Lower leg skin (tissue), 4 donors: ENCODE results near the gene MOV10. TPM values are rescaled to one million over a fixed set of nuclear protein-coding genes. Genes with fewer than 3 reads are reported as not detected.

Source experiments
- DNase-seq, 2 donors: peaks; one replicate each; pipeline ENCODE4 v3.0.0-alpha.2; 2019; ENCODE audit warnings: low spot score in 2 of 2
- H3K4me3 ChIP-seq: fragments of 200-600 bp; sonication (generic); 2 replicates; pipeline ENCODE4 v1.5.1; 2017; ENCODE audit warnings: mild to moderate bottlenecking, low read depth; ENCODE audit not compliant: poor library complexity, severe bottlenecking
- POLR2A ChIP-seq, 2 donors: fragments of 450-650 bp; IDR thresholded peaks; one replicate each; pipeline ENCODE4 v1.6.1; 2016 to 2017; ENCODE audit warnings: antibody characterized with exemption in 2 of 2, mild to moderate bottlenecking in 1 of 2, moderate library complexity in 1 of 2
- WGBS, 2 donors: methylation state at CpG; one replicate each; pipeline ENCODE4 v1.1.5; 2018; 5-methylcytosine and 5-hydroxymethylcytosine counted together
- intact Hi-C: fragments of 100-400 bp; cut with DNase I; formaldehyde crosslinking; loops from one replicate; pipeline ENCODE4 v1.15.0; 2023; ENCODE audit warnings: low total_unique reads
- total RNA-seq, 4 donors: library from RNA; depleted of rRNA; stranded (reverse); fragments of >200 nt; gene quantifications; one replicate each; pipeline ENCODE4 v1.1.0, GENCODE V29; 2016
- TF ChIP-seq, protein P1 (sequence below), 3 donors: fragments of 450-650 bp; IDR thresholded peaks; one replicate each; pipeline ENCODE4 v1.5.1; 2016; ENCODE audit warnings: antibody characterized with exemption in 3 of 3, mild to moderate bottlenecking in 3 of 3, moderate library complexity in 2 of 3

The MOV10 gene, protein sequence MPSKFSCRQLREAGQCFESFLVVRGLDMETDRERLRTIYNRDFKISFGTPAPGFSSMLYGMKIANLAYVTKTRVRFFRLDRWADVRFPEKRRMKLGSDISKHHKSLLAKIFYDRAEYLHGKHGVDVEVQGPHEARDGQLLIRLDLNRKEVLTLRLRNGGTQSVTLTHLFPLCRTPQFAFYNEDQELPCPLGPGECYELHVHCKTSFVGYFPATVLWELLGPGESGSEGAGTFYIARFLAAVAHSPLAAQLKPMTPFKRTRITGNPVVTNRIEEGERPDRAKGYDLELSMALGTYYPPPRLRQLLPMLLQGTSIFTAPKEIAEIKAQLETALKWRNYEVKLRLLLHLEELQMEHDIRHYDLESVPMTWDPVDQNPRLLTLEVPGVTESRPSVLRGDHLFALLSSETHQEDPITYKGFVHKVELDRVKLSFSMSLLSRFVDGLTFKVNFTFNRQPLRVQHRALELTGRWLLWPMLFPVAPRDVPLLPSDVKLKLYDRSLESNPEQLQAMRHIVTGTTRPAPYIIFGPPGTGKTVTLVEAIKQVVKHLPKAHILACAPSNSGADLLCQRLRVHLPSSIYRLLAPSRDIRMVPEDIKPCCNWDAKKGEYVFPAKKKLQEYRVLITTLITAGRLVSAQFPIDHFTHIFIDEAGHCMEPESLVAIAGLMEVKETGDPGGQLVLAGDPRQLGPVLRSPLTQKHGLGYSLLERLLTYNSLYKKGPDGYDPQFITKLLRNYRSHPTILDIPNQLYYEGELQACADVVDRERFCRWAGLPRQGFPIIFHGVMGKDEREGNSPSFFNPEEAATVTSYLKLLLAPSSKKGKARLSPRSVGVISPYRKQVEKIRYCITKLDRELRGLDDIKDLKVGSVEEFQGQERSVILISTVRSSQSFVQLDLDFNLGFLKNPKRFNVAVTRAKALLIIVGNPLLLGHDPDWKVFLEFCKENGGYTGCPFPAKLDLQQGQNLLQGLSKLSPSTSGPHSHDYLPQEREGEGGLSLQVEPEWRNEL
- 100 to 1,000 TPM in 1 of 4 donors, 10 to 100 TPM in 3; 46.2 to 105 (median 56.8) TPM for total RNA-seq

- DNase-seq = peak; percentile 59 to 94
- 0% methylated on average over 30 of the region's 30 CpGs for WGBS, 2 donors
- no peak for TF ChIP-seq POLR2A (IDR thresholded peaks at IDR 0.05)
- TF ChIP-seq, protein P1, sequence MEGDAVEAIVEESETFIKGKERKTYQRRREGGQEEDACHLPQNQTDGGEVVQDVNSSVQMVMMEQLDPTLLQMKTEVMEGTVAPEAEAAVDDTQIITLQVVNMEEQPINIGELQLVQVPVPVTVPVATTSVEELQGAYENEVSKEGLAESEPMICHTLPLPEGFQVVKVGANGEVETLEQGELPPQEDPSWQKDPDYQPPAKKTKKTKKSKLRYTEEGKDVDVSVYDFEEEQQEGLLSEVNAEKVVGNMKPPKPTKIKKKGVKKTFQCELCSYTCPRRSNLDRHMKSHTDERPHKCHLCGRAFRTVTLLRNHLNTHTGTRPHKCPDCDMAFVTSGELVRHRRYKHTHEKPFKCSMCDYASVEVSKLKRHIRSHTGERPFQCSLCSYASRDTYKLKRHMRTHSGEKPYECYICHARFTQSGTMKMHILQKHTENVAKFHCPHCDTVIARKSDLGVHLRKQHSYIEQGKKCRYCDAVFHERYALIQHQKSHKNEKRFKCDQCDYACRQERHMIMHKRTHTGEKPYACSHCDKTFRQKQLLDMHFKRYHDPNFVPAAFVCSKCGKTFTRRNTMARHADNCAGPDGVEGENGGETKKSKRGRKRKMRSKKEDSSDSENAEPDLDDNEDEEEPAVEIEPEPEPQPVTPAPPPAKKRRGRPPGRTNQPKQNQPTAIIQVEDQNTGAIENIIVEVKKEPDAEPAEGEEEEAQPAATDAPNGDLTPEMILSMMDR (IDR thresholded peaks at IDR 0.05) = no peak
- peak within 1 kb of the TSS; percentile 79 for H3K4me3 ChIP-seq
- intact Hi-C loops = no loop called here
These were observed at the start of gene MOV10 for GRCh38 chr1:112674440-112674985. TSS of gene MOV10 (plus strand) at chr1:112674659. CDS start at chr1:112674913, 254 bp downstream.

GRCh38 chr1:112625696-112626095 is 48.8 kb upstream of the MOV10 start:
- no peak for DNase-seq
- no peak overlapping the region for H3K4me3 ChIP-seq
- TF ChIP-seq POLR2A (IDR thresholded peaks at IDR 0.05) = no peak
- TF ChIP-seq, protein P1 (IDR thresholded peaks at IDR 0.05) = no peak
- intact Hi-C loops = no loop called here
- 88 to 100% methylated on average over 2 of the region's 2 CpGs for WGBS, 2 donors

DNA sequence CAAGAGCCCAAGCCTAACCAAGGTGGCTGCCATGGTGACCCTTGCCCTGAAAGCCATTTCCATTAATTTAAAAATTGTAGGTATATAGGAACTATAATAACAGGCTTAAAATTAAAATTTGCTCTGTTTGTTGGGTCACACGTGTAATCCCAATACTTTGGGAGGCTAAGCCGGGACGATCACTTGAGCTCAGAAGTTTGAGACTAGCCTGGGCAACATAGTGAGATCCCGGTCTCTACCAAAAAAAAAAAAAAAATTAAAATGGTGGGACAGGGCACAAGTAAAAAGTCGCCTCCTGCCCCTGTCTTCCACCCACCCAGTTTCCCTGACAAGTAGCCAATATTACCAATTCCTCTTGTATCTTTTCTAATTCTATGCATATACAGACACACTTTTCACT is 48.3 kb upstream of the MOV10 start:
- TF ChIP-seq POLR2A (IDR thresholded peaks at IDR 0.05) = no peak
- TF ChIP-seq, protein P1 (IDR thresholded peaks at IDR 0.05) = no peak
- WGBS, 2 donors = 92 to 96% methylated on average over 5 of the region's 5 CpGs

GRCh38 chr1:112626887-112627286 is 47.6 kb upstream of the MOV10 start:
- no peak overlapping the region for H3K4me3 ChIP-seq
- TF ChIP-seq POLR2A (IDR thresholded peaks at IDR 0.05) = no peak
- TF ChIP-seq, protein P1 (IDR thresholded peaks at IDR 0.05) = no peak
- DNase-seq = no peak
- intact Hi-C loops = no loop called here

More for the DNA sequence above, 48.3 kb upstream of the MOV10 start:
- DNase-seq = no peak
- no peak overlapping the region for H3K4me3 ChIP-seq
- intact Hi-C loops = no loop called here

GRCh38 chr1:112628516-112628915 is 45.9 kb upstream of the MOV10 start:
- DNase-seq = no peak
- intact Hi-C loops = no loop called here
- TF ChIP-seq, protein P1 (IDR thresholded peaks at IDR 0.05) = no peak
- TF ChIP-seq POLR2A (IDR thresholded peaks at IDR 0.05) = no peak
- H3K4me3 ChIP-seq = no peak overlapping the region
- WGBS, 2 donors = 64 to 70% methylated on average over 2 of the region's 2 CpGs
